SK-N-SH treated with all-trans-retinoic acid at 6 μM for 48 hours (cell line): ENCODE results near the gene GDPGP1.

Experiments
- ATAC-seq: fragments of 200-7000 bp; cut with Tn5 transposase; 3 replicates; pipeline ENCODE4 v1.9.1; 2020; ENCODE audit warnings: mild to moderate bottlenecking, moderate library complexity
- ARNTL ChIP-seq: fragments of 450-650 bp; formaldehyde crosslinking; IDR thresholded peaks from 2 replicates; pipeline ENCODE4 v1.5.0; 2020; ENCODE audit warnings: low read depth, mild to moderate bottlenecking, moderate library complexity, borderline replicate concordance
- BACH2 ChIP-seq: fragments of 250-450 bp; sonication (Bioruptor Pico); IDR thresholded peaks from 2 replicates; pipeline ENCODE4 v1.9.0; 2021; ENCODE audit warnings: mild to moderate bottlenecking, borderline replicate concordance
- CSDC2 ChIP-seq: fragments of 250-450 bp; sonication (Bioruptor Pico); IDR thresholded peaks from 2 replicates; pipeline ENCODE4 v1.5.0; 2020; ENCODE audit warnings: mild to moderate bottlenecking, moderate library complexity
- ESRRG ChIP-seq: fragments of 250-450 bp; sonication (Bioruptor Pico); IDR thresholded peaks from 2 replicates; pipeline ENCODE4 v1.6.1; 2021; ENCODE audit warnings: mild to moderate bottlenecking
- ISL1 ChIP-seq: fragments of 250-450 bp; sonication (Bioruptor Pico); IDR thresholded peaks from 2 replicates; pipeline ENCODE4 v2.1.2; 2022; ENCODE audit warnings: mild to moderate bottlenecking, moderate library complexity
- OSR1 ChIP-seq: fragments of 250-450 bp; sonication (Bioruptor Pico); IDR thresholded peaks from 2 replicates; pipeline ENCODE4 v1.8.0; 2022; ENCODE audit warnings: moderate library complexity, mild to moderate bottlenecking, inconsistent platforms
- PATZ1 ChIP-seq: fragments of 250-450 bp; sonication (Bioruptor Pico); IDR thresholded peaks from 2 replicates; pipeline ENCODE4 v1.8.0; 2020; ENCODE audit warnings: mild to moderate bottlenecking, moderate library complexity, borderline replicate concordance
- SNAI2 ChIP-seq: fragments of 250-450 bp; sonication (Bioruptor Pico); IDR thresholded peaks from 2 replicates; pipeline ENCODE4 v1.5.0; 2020; ENCODE audit warnings: mild to moderate bottlenecking, moderate library complexity
- TCF4 ChIP-seq: fragments of 250-450 bp; sonication (Bioruptor Pico); IDR thresholded peaks from 2 replicates; pipeline ENCODE4 v1.8.0; 2021; ENCODE audit warnings: mild to moderate bottlenecking, moderate library complexity, borderline replicate concordance
- TOX ChIP-seq: fragments of 250-450 bp; sonication (Bioruptor Pico); IDR thresholded peaks from 2 replicates; pipeline ENCODE4 v1.8.0; 2021; ENCODE audit warnings: mild to moderate bottlenecking, moderate library complexity, borderline replicate concordance
- TSHZ2 ChIP-seq: fragments of 250-450 bp; sonication (Bioruptor Pico); IDR thresholded peaks from 2 replicates; pipeline ENCODE4 v1.5.0; 2020; ENCODE audit warnings: mild to moderate bottlenecking, moderate library complexity
- ZFP3 ChIP-seq: fragments of 250-450 bp; sonication (Bioruptor Pico); IDR thresholded peaks from 2 replicates; pipeline ENCODE4 v1.5.0; 2020; ENCODE audit warnings: mild to moderate bottlenecking, moderate library complexity
- ZFP30 ChIP-seq: fragments of 450-650 bp; formaldehyde crosslinking; IDR thresholded peaks from 2 replicates; pipeline ENCODE4 v1.5.0; 2022; ENCODE audit warnings: mild to moderate bottlenecking, moderate library complexity
- ZNF565 ChIP-seq: fragments of 450-650 bp; formaldehyde crosslinking; conservative IDR thresholded peaks from 2 replicates; pipeline ENCODE4 v1.5.0; 2020; ENCODE audit warnings: low read depth, mild to moderate bottlenecking, moderate library complexity
- ZNF70 ChIP-seq: fragments of 450-650 bp; formaldehyde crosslinking; IDR thresholded peaks from 2 replicates; pipeline ENCODE4 v1.5.0; 2020; ENCODE audit warnings: mild to moderate bottlenecking, moderate library complexity
- ZNF8 ChIP-seq: fragments of 450-650 bp; formaldehyde crosslinking; IDR thresholded peaks from 2 replicates; pipeline ENCODE4 v1.5.0; 2020; ENCODE audit warnings: mild to moderate bottlenecking, moderate library complexity
- TF ChIP-seq, protein P1 (sequence below): fragments of 250-450 bp; sonication (Bioruptor Pico); IDR thresholded peaks from 2 replicates; pipeline ENCODE4 v1.5.1; 2020; ENCODE audit warnings: low read depth, mild to moderate bottlenecking, moderate library complexity
- TF ChIP-seq, protein P2 (sequence below): fragments of 250-450 bp; sonication (Bioruptor Pico); IDR thresholded peaks from 2 replicates; pipeline ENCODE4 v1.5.1; 2021; ENCODE audit warnings: mild to moderate bottlenecking, moderate library complexity
- TF ChIP-seq, protein P3 (sequence below): fragments of 250-450 bp; sonication (Bioruptor Pico); IDR thresholded peaks from 2 replicates; pipeline ENCODE4 v1.8.0; 2021; ENCODE audit warnings: low read depth, mild to moderate bottlenecking, moderate library complexity, borderline replicate concordance

GDPGP1 gene

GRCh38 chr15:90294159-90294558 is 60.1 kb downstream of the GDPGP1 start:
- no peak for ATAC-seq
- TF ChIP-seq, protein P1, sequence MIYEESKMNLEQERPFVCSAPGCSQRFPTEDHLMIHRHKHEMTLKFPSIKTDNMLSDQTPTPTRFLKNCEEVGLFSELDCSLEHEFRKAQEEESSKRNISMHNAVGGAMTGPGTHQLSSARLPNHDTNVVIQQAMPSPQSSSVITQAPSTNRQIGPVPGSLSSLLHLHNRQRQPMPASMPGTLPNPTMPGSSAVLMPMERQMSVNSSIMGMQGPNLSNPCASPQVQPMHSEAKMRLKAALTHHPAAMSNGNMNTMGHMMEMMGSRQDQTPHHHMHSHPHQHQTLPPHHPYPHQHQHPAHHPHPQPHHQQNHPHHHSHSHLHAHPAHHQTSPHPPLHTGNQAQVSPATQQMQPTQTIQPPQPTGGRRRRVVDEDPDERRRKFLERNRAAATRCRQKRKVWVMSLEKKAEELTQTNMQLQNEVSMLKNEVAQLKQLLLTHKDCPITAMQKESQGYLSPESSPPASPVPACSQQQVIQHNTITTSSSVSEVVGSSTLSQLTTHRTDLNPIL (CRISPR knock-in tag): no peak

GRCh38 chr15:90294601-90295269 is 60.7 kb downstream of the GDPGP1 start:
- no peak for ATAC-seq
- TF ChIP-seq ZNF565: no peak
- no peak for TF ChIP-seq ZNF70 (CRISPR knock-in tag)
- no peak for TF ChIP-seq TCF4 (CRISPR knock-in tag)

DNA sequence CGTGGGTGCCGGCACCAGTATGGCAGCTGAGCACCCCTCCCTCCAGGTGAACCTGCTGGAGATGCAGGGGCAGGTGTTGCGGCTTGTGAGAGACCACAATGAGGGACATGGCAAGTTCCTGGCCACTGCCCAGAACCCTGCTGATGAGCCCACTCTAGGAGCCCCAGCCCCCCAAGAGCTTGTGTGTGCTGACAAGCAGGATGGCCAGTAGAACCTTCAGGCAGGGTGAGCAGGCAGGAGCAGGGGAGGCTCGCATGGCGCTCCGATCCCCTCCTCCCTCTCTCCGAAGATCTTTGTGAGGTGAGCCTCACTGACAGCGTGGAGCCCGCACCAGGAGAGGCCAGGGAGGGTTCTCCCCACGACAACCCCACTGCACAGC is 61.2 kb downstream of the GDPGP1 start:
- TF ChIP-seq, protein P2, sequence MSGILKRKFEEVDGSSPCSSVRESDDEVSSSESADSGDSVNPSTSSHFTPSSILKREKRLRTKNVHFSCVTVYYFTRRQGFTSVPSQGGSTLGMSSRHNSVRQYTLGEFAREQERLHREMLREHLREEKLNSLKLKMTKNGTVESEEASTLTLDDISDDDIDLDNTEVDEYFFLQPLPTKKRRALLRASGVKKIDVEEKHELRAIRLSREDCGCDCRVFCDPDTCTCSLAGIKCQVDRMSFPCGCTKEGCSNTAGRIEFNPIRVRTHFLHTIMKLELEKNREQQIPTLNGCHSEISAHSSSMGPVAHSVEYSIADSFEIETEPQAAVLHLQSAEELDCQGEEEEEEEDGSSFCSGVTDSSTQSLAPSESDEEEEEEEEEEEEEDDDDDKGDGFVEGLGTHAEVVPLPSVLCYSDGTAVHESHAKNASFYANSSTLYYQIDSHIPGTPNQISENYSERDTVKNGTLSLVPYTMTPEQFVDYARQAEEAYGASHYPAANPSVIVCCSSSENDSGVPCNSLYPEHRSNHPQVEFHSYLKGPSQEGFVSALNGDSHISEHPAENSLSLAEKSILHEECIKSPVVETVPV (CRISPR knock-in tag): no peak
- no peak for TF ChIP-seq ZNF565
- TF ChIP-seq ISL1 (CRISPR knock-in tag): no peak
- no peak for TF ChIP-seq ESRRG (CRISPR knock-in tag)
- no peak for TF ChIP-seq ZFP30 (CRISPR knock-in tag)
- no peak for TF ChIP-seq CSDC2 (CRISPR knock-in tag)
- no peak for TF ChIP-seq ZNF8 (CRISPR knock-in tag)
- no peak for TF ChIP-seq ZNF70 (CRISPR knock-in tag)
- no peak for TF ChIP-seq ZFP3
- no peak for TF ChIP-seq BACH2 (CRISPR knock-in tag)
- TF ChIP-seq OSR1 (CRISPR knock-in tag): no peak
- no peak for TF ChIP-seq PATZ1 (CRISPR knock-in tag)
- TF ChIP-seq, protein P3, sequence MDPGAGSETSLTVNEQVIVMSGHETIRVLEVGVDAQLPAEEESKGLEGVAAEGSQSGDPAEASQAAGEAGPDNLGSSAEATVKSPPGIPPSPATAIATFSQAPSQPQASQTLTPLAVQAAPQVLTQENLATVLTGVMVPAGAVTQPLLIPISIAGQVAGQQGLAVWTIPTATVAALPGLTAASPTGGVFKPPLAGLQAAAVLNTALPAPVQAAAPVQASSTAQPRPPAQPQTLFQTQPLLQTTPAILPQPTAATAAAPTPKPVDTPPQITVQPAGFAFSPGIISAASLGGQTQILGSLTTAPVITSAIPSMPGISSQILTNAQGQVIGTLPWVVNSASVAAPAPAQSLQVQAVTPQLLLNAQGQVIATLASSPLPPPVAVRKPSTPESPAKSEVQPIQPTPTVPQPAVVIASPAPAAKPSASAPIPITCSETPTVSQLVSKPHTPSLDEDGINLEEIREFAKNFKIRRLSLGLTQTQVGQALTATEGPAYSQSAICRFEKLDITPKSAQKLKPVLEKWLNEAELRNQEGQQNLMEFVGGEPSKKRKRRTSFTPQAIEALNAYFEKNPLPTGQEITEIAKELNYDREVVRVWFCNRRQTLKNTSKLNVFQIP: no peak
- no peak for TF ChIP-seq ARNTL
- no peak for TF ChIP-seq TSHZ2
- TF ChIP-seq TCF4 (CRISPR knock-in tag): no peak
- TF ChIP-seq TOX (CRISPR knock-in tag): no peak
- TF ChIP-seq SNAI2: no peak
- ATAC-seq: no peak
